GM23248 (cell line): Measurements from ENCODE around the gene EPHB3.

Source experiments
- EZH2 ChIP-seq: fragments of 200-600 bp; sonication (generic); IDR thresholded peaks from 2 replicates; pipeline ENCODE4 v1.6.1; 2018; ENCODE audit warnings: antibody characterized with exemption, mild to moderate bottlenecking; ENCODE audit not compliant: insufficient read depth, poor library complexity, severe bottlenecking
- EZH2phosphoT487 ChIP-seq: fragments of 200-600 bp; sonication (generic); IDR thresholded peaks from 2 replicates; pipeline ENCODE4 v1.6.1; 2018; ENCODE audit warnings: antibody characterized with exemption, moderate library complexity, mild to moderate bottlenecking, low read depth; ENCODE audit not compliant: insufficient read depth

DNA sequence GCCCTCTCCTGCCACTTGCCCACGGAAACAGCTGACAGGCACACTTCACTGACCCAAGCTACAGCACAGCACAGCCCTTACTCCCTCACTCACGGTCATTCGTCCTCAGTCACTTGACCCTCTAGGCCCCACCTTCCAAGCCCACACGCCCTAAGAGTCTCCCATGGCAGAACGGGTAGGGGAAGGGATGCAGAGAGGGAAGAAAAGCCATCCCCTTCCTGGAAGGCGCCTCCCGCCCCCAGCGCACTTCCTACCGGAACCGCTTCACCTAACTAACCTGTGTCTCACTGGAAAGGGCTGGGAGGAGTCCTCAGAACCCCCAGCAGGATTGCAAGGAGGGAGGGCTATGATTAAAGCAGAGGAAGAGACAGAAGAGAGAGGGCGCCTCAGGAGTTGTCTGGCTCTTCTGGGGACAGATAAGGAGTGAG is 22.9 kb downstream of the EPHB3 start:
- no peak for TF ChIP-seq EZH2phosphoT487
- TF ChIP-seq EZH2 = no peak
